Tibial artery (tissue), 4 donors: ENCODE results near the gene LRRC18.

Experiments
- DNase-seq, 2 donors: peaks; one replicate each; pipeline ENCODE4 v3.0.0-alpha.2; 2019
- H3K27ac ChIP-seq, 2 donors: fragments of 200-600 bp; sonication (generic) in 1 of 2; 1 replicate in 1 of 2; 2 replicates in 1 of 2; pipeline ENCODE4 v1.5.1; 2018 to 2019; ENCODE audit warnings: mild to moderate bottlenecking in 1 of 2
- H3K27me3 ChIP-seq, 2 donors: fragments of 200-600 bp; sonication (generic) in 1 of 2; one replicate each; pipeline versions ENCODE4 v1.5.1 to v1.6.0; 2016 to 2019
- H3K36me3 ChIP-seq, 3 donors: fragments of 200-600 bp; sonication (generic) in 2 of 3; one replicate each; pipeline ENCODE4 v1.5.1; 2016 to 2019; ENCODE audit warnings: mild to moderate bottlenecking in 2 of 3
- H3K4me1 ChIP-seq, 4 donors: fragments of 200-600 bp; sonication (generic) in 2 of 4; 1 replicate in 3 of 4; 2 replicates in 1 of 4; pipeline ENCODE4 v1.5.1; 2016 to 2019
- H3K4me3 ChIP-seq, 2 donors: fragments of 200-600 bp; sonication (generic) in 1 of 2; 1 replicate in 1 of 2; 2 replicates in 1 of 2; pipeline ENCODE4 v1.5.1; 2018 to 2019; ENCODE audit warnings: mild to moderate bottlenecking in 2 of 2
- H3K9me3 ChIP-seq, 3 donors: fragments of 200-600 bp; sonication (generic) in 1 of 3; one replicate each; pipeline ENCODE4 v1.5.1; 2016 to 2019
- intact Hi-C: fragments of 100-400 bp; cut with DNase I; formaldehyde crosslinking; loops from one replicate; pipeline ENCODE4 v1.15.0; 2023; ENCODE audit warnings: low total_unique reads
- TF ChIP-seq, protein P1 (sequence below), 2 experiments: fragments of 200-600 bp in 1 of 2; fragments of 450-650 bp in 1 of 2; IDR thresholded peaks; one replicate each; pipeline ENCODE4 v1.5.1; 2017 to 2019; ENCODE audit warnings: antibody characterized with exemption in 2 of 2, mild to moderate bottlenecking in 1 of 2, moderate library complexity in 1 of 2

Gene LRRC18

GRCh38 chr10:48934672-48935501, 4.8 kb downstream of the LRRC18 start:
- no peaks in the 10 kb centered on the region for H3K27me3 ChIP-seq
- H3K27ac ChIP-seq: no peak overlapping the region
- DNase-seq: no peak
- no peaks in the 10 kb centered on the region for H3K9me3 ChIP-seq
- H3K4me3 ChIP-seq: no peak overlapping the region
- no peaks in the 10 kb centered on the region for H3K36me3 ChIP-seq
- TF ChIP-seq, protein P1, sequence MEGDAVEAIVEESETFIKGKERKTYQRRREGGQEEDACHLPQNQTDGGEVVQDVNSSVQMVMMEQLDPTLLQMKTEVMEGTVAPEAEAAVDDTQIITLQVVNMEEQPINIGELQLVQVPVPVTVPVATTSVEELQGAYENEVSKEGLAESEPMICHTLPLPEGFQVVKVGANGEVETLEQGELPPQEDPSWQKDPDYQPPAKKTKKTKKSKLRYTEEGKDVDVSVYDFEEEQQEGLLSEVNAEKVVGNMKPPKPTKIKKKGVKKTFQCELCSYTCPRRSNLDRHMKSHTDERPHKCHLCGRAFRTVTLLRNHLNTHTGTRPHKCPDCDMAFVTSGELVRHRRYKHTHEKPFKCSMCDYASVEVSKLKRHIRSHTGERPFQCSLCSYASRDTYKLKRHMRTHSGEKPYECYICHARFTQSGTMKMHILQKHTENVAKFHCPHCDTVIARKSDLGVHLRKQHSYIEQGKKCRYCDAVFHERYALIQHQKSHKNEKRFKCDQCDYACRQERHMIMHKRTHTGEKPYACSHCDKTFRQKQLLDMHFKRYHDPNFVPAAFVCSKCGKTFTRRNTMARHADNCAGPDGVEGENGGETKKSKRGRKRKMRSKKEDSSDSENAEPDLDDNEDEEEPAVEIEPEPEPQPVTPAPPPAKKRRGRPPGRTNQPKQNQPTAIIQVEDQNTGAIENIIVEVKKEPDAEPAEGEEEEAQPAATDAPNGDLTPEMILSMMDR (IDR thresholded peaks at IDR 0.05): no peak
- no peaks in the 10 kb centered on the region for H3K4me1 ChIP-seq
- intact Hi-C loops: no loop called here

- Histone ChIP-seq H3K4me1 (no peaks in the 10 kb centered on the region), H3K27ac (no peak overlapping the region), H3K36me3 (no peaks in the 10 kb centered on the region), H3K9me3 (no peaks in the 10 kb centered on the region), H3K4me3 (no peak overlapping the region), H3K27me3 (no peaks in the 10 kb centered on the region)
- TF ChIP-seq, protein P1 (IDR thresholded peaks at IDR 0.05): no peak
- intact Hi-C loops: no loop called here
- DNase-seq: no peak
These were observed 6.6 kb downstream of the LRRC18 start for GRCh38 chr10:48932831-48933664.

GRCh38 chr10:48931188-48931587, 8.5 kb downstream of the LRRC18 start:
- Histone ChIP-seq H3K27ac (no peak overlapping the region), H3K4me1 (no peaks in the 10 kb centered on the region), H3K36me3 (no peaks in the 10 kb centered on the region), H3K9me3 (no peaks in the 10 kb centered on the region), H3K4me3 (no peak overlapping the region), H3K27me3 (no peaks in the 10 kb centered on the region)
- DNase-seq: no peak
- intact Hi-C loops: no loop called here
- TF ChIP-seq, protein P1 (IDR thresholded peaks at IDR 0.05): no peak

GRCh38 chr10:48929413-48929990, 10.1 kb downstream of the LRRC18 start:
- no peak for DNase-seq
- no peaks in the 10 kb centered on the region for H3K4me1 ChIP-seq
- H3K4me3 ChIP-seq: no peak overlapping the region
- H3K27ac ChIP-seq: no peak overlapping the region
- no peaks in the 10 kb centered on the region for H3K27me3 ChIP-seq
- TF ChIP-seq, protein P1 (IDR thresholded peaks at IDR 0.05): no peak
- H3K36me3 ChIP-seq: no peaks in the 10 kb centered on the region
- H3K9me3 ChIP-seq: no peaks in the 10 kb centered on the region
- intact Hi-C loops: no loop called here

GRCh38 chr10:48926764-48927540, 12.7 kb downstream of the LRRC18 start:
- H3K9me3 ChIP-seq: no peaks in the 10 kb centered on the region
- DNase-seq: no peak
- TF ChIP-seq, protein P1 (IDR thresholded peaks at IDR 0.05): no peak
- intact Hi-C loops: no loop called here
- no peaks in the 10 kb centered on the region for H3K4me1 ChIP-seq
- H3K27me3 ChIP-seq: no peaks in the 10 kb centered on the region
- H3K36me3 ChIP-seq: no peaks in the 10 kb centered on the region
- no peak overlapping the region for H3K4me3 ChIP-seq
- no peak overlapping the region for H3K27ac ChIP-seq
